T-helper 17 cell (primary cell): ENCODE results near the gene LAMA1. TPM values are rescaled to one million over a fixed set of nuclear protein-coding genes. Genes with fewer than 3 reads are reported as not detected.

ENCODE experiments used
- ATAC-seq: fragments of 150-1000 bp; cut with Tn5 transposase; 2 replicates; pipeline ENCODE4 v1.10.0; 2021; ENCODE audit warnings: mild to moderate bottlenecking, moderate library complexity
- DNase-seq, 3 donors: peaks; one replicate each; pipeline versions ENCODE4 v3.0.0 to v3.0.0-alpha.2; 2020 to 2021
- H3K9me3 ChIP-seq: one replicate; pipeline ENCODE4 v1.7.0; 2013; ENCODE audit warnings: low read length, mild to moderate bottlenecking; ENCODE audit not compliant: control insufficient read depth, poor library complexity, severe bottlenecking
- H3K27ac Mint-ChIP-seq: one replicate; pipeline ENCODE4 v1.8.0; 2022; ENCODE audit warnings: mild to moderate bottlenecking, moderate library complexity, mixed read lengths
- H3K27me3 Mint-ChIP-seq: one replicate; pipeline ENCODE4 v1.8.0; 2022; ENCODE audit warnings: mixed read lengths
- H3K36me3 Mint-ChIP-seq: one replicate; pipeline ENCODE4 v1.8.0; 2022; ENCODE audit warnings: low read depth, mixed read lengths
- H3K4me1 Mint-ChIP-seq: one replicate; pipeline ENCODE4 v1.8.0; 2022; ENCODE audit warnings: mild to moderate bottlenecking, mixed read lengths
- H3K4me3 Mint-ChIP-seq: one replicate; pipeline ENCODE4 v1.8.0; 2022; ENCODE audit warnings: mild to moderate bottlenecking, moderate library complexity, mixed read lengths
- total RNA-seq, 4 donors: library from RNA in 2 of 4; stranded (reverse) in 2 of 4; gene quantifications; one replicate each; pipeline ENCODE4 v1.2.3 and lab custom pipeline; 2022 to 2026

The LAMA1 gene
- total RNA-seq, 2 donors from 2014 or later, result not detected

- no peak for DNase-seq
- Mint-ChIP-seq H3K27ac (no peak overlapping the region), H3K4me3 (no peak overlapping the region), H3K4me1 (no peaks in the 10 kb centered on the region), H3K27me3 (peaks cover 5% of the 10 kb centered on the region), H3K36me3 (no peaks in the 10 kb centered on the region)
- no peaks in the 10 kb centered on the region for H3K9me3 ChIP-seq
- no peak for ATAC-seq
These were observed 26.8 kb downstream of the LAMA1 start for GRCh38 chr18:7090771-7091170.

GRCh38 chr18:7089369-7089768 lies 28.2 kb downstream of the LAMA1 start:
- no peaks in the 10 kb centered on the region for H3K9me3 ChIP-seq
- Mint-ChIP-seq H3K27me3 (peaks cover 5% of the 10 kb centered on the region), H3K4me1 (no peaks in the 10 kb centered on the region), H3K27ac (no peak overlapping the region), H3K36me3 (no peaks in the 10 kb centered on the region), H3K4me3 (no peak overlapping the region)
- no peak for DNase-seq
- ATAC-seq, result no peak

- Mint-ChIP-seq H3K36me3 (no peaks in the 10 kb centered on the region), H3K27ac (no peak overlapping the region), H3K27me3 (peaks cover 5% of the 10 kb centered on the region), H3K4me3 (no peak overlapping the region), H3K4me1 (no peaks in the 10 kb centered on the region)
- ATAC-seq (no peak), DNase-seq (no peak)
- no peaks in the 10 kb centered on the region for H3K9me3 ChIP-seq
These were observed 33.2 kb downstream of the LAMA1 start for GRCh38 chr18:7084080-7085065.

DNA sequence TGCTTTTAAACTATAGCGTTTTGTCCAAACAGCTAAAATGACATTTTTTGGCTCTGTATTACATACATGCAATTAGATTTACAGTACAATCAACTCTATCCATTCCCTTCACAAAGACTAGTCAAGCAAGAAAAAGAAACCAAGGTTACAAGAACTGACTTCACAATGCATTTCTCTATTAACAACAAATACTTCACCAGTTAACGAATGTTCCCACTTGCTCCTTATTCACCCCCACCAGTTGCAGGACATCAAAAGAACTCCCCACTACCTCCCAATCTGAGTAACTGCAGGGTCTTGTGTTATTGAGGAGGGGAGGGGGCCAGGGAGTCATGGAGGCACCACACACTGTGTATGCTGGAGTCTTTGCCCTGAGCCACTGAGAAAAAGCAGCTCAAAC lies 34.9 kb downstream of the LAMA1 start:
- Mint-ChIP-seq H3K4me3 (no peak overlapping the region), H3K4me1 (no peaks in the 10 kb centered on the region), H3K36me3 (no peaks in the 10 kb centered on the region), H3K27ac (no peak overlapping the region), H3K27me3 (no peaks in the 10 kb centered on the region)
- no peaks in the 10 kb centered on the region for H3K9me3 ChIP-seq
- DNase-seq, result no peak
- ATAC-seq, result no peak

DNA sequence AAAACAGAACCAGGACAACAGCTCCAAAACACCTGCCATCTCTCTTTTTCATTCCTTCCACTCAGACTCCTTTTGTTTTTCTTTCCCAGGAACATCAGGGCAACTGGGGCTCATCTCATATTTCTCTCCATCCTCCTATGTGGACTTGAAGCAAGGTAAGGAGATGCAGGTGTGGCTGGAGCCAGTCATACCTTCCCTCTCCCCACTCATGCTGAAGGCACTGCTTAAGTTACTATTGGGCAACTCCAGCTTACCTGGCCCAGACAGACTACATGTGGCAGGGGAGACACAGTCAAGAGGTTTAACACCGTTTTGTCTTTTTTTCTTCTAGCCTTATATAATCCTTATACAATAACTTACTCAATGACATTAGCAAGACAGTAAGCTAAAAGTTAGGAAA lies 38.4 kb downstream of the LAMA1 start:
- H3K27me3 Mint-ChIP-seq, result no peaks in the 10 kb centered on the region
- no peaks in the 10 kb centered on the region for H3K9me3 ChIP-seq
- H3K36me3 Mint-ChIP-seq, result no peaks in the 10 kb centered on the region
- H3K27ac Mint-ChIP-seq, result no peak overlapping the region
- no peak overlapping the region for H3K4me3 Mint-ChIP-seq
- ATAC-seq (no peak), DNase-seq (no peak)
- H3K4me1 Mint-ChIP-seq, result no peaks in the 10 kb centered on the region

GRCh38 chr18:7072593-7072992 lies 45.0 kb downstream of the LAMA1 start:
- DNase-seq, result no peak
- Mint-ChIP-seq H3K36me3 (no peaks in the 10 kb centered on the region), H3K27me3 (no peaks in the 10 kb centered on the region), H3K27ac (no peak overlapping the region), H3K4me1 (no peaks in the 10 kb centered on the region), H3K4me3 (no peak overlapping the region)
- H3K9me3 ChIP-seq, result no peaks in the 10 kb centered on the region
- no peak for ATAC-seq

GRCh38 chr18:7071600-7071999 lies 46.0 kb downstream of the LAMA1 start:
- no peaks in the 10 kb centered on the region for H3K9me3 ChIP-seq
- Mint-ChIP-seq H3K27me3 (no peaks in the 10 kb centered on the region), H3K36me3 (no peaks in the 10 kb centered on the region), H3K4me3 (no peak overlapping the region), H3K27ac (no peak overlapping the region), H3K4me1 (no peaks in the 10 kb centered on the region)
- no peak for DNase-seq
- no peak for ATAC-seq

GRCh38 chr18:7070466-7070865 lies 47.1 kb downstream of the LAMA1 start:
- Mint-ChIP-seq H3K27ac (no peak overlapping the region), H3K27me3 (no peaks in the 10 kb centered on the region), H3K4me1 (no peaks in the 10 kb centered on the region), H3K36me3 (no peaks in the 10 kb centered on the region), H3K4me3 (no peak overlapping the region)
- no peaks in the 10 kb centered on the region for H3K9me3 ChIP-seq
- no peak for DNase-seq
- no peak for ATAC-seq

- no peak for DNase-seq
- Mint-ChIP-seq H3K27me3 (no peaks in the 10 kb centered on the region), H3K36me3 (no peaks in the 10 kb centered on the region), H3K4me3 (no peak overlapping the region), H3K27ac (no peak overlapping the region), H3K4me1 (no peaks in the 10 kb centered on the region)
- no peaks in the 10 kb centered on the region for H3K9me3 ChIP-seq
- ATAC-seq, result no peak
These were observed 48.6 kb downstream of the LAMA1 start for GRCh38 chr18:7068871-7069590.

- Mint-ChIP-seq H3K36me3 (no peaks in the 10 kb centered on the region), H3K27me3 (no peaks in the 10 kb centered on the region), H3K27ac (no peak overlapping the region), H3K4me1 (no peaks in the 10 kb centered on the region), H3K4me3 (no peak overlapping the region)
- H3K9me3 ChIP-seq, result no peaks in the 10 kb centered on the region
- ATAC-seq (no peak), DNase-seq (no peak)
These were observed 50.5 kb downstream of the LAMA1 start for GRCh38 chr18:7066965-7067555.

- Mint-ChIP-seq H3K27me3 (no peaks in the 10 kb centered on the region), H3K36me3 (no peaks in the 10 kb centered on the region), H3K4me1 (no peaks in the 10 kb centered on the region), H3K4me3 (no peak overlapping the region), H3K27ac (no peak overlapping the region)
- no peak for ATAC-seq
- no peak for DNase-seq
- H3K9me3 ChIP-seq, result no peaks in the 10 kb centered on the region
These were observed 51.9 kb downstream of the LAMA1 start for GRCh38 chr18:7065736-7066135.

GRCh38 chr18:7064346-7064745 lies 53.3 kb downstream of the LAMA1 start:
- Mint-ChIP-seq H3K27me3 (no peaks in the 10 kb centered on the region), H3K36me3 (no peaks in the 10 kb centered on the region), H3K4me1 (no peaks in the 10 kb centered on the region), H3K27ac (no peak overlapping the region), H3K4me3 (no peak overlapping the region)
- no peak for ATAC-seq
- H3K9me3 ChIP-seq, result no peaks in the 10 kb centered on the region
- DNase-seq, result no peak

GRCh38 chr18:7062811-7063210 lies 54.8 kb downstream of the LAMA1 start:
- H3K4me3 Mint-ChIP-seq, result no peak overlapping the region
- no peak for ATAC-seq

More at GRCh38 chr18:7062811-7063210, 54.8 kb downstream of the LAMA1 start:
- no peaks in the 10 kb centered on the region for H3K9me3 ChIP-seq
- DNase-seq, result no peak
- H3K36me3 Mint-ChIP-seq, result no peaks in the 10 kb centered on the region
- no peaks in the 10 kb centered on the region for H3K4me1 Mint-ChIP-seq
- H3K27ac Mint-ChIP-seq, result no peak overlapping the region
- H3K27me3 Mint-ChIP-seq, result no peaks in the 10 kb centered on the region
